ENCODE data around the gene OR6F1. TPM values are rescaled to one million over a fixed set of nuclear protein-coding genes. Genes with fewer than 3 reads are reported as not detected.

Gene OR6F1
- total and polyA plus RNA-seq, 2 experiments from 2014 or later: not detected

DNA sequence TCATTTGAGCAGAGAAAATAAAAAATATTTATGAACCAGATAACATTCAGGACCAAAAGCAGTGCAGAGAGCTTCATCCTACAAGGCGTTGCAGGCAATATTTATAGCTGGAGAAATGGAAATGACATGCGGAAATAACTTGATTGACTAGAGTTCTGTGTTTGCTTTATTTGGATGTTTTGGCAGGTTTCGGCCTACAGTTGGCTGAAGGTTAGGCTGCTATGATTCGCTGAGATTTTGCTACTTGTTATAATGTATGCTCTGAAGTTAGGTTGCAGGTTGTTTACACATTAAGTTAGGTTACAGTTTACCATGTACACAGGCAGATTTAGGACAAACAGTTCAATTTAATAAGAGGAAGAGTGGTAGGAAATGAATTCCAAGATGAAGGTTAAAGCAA is 36.3 kb downstream of the OR6F1 start:
- H3K79me2 ChIP-seq: no peaks in the 10 kb centered on the region
- WGBS (ENCODE audit: low lambda C conversion rate, missing lambda C conversion rate): 82% methylated on average over 4 of the region's 4 CpGs
- TF ChIP-seq EZH2phosphoT487 (IDR thresholded peaks at IDR 0.05; ENCODE audit: low read depth, severe bottlenecking, unreplicated experiment): no peak
- no peak for TF ChIP-seq EZH2 (IDR thresholded peaks at IDR 0.05; ENCODE audit: borderline replicate concordance)
- TF ChIP-seq, protein P1, sequence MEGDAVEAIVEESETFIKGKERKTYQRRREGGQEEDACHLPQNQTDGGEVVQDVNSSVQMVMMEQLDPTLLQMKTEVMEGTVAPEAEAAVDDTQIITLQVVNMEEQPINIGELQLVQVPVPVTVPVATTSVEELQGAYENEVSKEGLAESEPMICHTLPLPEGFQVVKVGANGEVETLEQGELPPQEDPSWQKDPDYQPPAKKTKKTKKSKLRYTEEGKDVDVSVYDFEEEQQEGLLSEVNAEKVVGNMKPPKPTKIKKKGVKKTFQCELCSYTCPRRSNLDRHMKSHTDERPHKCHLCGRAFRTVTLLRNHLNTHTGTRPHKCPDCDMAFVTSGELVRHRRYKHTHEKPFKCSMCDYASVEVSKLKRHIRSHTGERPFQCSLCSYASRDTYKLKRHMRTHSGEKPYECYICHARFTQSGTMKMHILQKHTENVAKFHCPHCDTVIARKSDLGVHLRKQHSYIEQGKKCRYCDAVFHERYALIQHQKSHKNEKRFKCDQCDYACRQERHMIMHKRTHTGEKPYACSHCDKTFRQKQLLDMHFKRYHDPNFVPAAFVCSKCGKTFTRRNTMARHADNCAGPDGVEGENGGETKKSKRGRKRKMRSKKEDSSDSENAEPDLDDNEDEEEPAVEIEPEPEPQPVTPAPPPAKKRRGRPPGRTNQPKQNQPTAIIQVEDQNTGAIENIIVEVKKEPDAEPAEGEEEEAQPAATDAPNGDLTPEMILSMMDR (IDR thresholded peaks at IDR 0.05; ENCODE audit: poor library complexity): no peak
- no peaks in the 10 kb centered on the region for H3K36me3 ChIP-seq (replicated peaks; ENCODE audit: insufficient read depth, low read depth)
- H3K4me1 ChIP-seq (ENCODE audit: insufficient read depth): no peaks in the 10 kb centered on the region
- no peak overlapping the region for H3K27ac ChIP-seq
- H3K4me3 ChIP-seq: no peak overlapping the region
- no peak overlapping the region for H3K4me2 ChIP-seq
- no peaks in the 10 kb centered on the region for H4K20me1 ChIP-seq (ENCODE audit: insufficient read depth, poor library complexity, severe bottlenecking)
- no peaks in the 10 kb centered on the region for H3K9me2 ChIP-seq (replicated peaks; ENCODE audit: insufficient read depth)
- H3K27me3 ChIP-seq: no peaks in the 10 kb centered on the region
- H2AFZ ChIP-seq: no peak overlapping the region
- DNase-seq (ENCODE audit: low spot score): no peak
- H3K9me3 ChIP-seq (ENCODE audit: low read depth): no peaks in the 10 kb centered on the region

DNA sequence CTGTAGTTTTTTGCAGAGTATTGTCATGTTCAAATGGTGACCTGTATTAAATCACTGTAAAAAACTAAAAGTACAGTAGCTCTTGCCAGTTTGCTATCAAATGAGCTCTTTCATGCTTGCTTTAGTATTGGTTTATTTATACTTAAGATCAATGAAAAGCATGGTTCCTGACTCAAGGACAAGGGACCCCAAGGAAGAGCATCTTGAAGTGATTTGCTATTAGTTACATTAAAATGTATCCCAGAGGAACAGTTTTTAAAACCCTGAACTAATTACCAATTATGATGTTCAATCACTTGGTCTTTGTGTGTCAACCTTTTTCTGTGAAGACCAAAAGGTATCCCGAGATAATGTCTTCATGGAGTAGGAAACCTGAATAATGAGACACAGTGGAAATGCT is 36.8 kb downstream of the OR6F1 start, which contains the start of gene OR13G1:
Gene OR13G1, minus strand, starts transcription at position 101 of the 400 bp plus-strand sequence. CDS start 6,698 bp downstream, outside the sequence.
- no peaks in the 10 kb centered on the region for H3K9me3 ChIP-seq (ENCODE audit: low read depth)
- H3K27ac ChIP-seq: no peak within 1 kb of the TSS
- no peak within 1 kb of the TSS for H2AFZ ChIP-seq
- TF ChIP-seq, protein P1 (IDR thresholded peaks at IDR 0.05; ENCODE audit: poor library complexity): no peak
- TF ChIP-seq EZH2phosphoT487 (IDR thresholded peaks at IDR 0.05; ENCODE audit: low read depth, severe bottlenecking, unreplicated experiment): no peak
- no peak for TF ChIP-seq EZH2 (IDR thresholded peaks at IDR 0.05; ENCODE audit: borderline replicate concordance)
- no peaks in the 10 kb centered on the region for H3K4me1 ChIP-seq (ENCODE audit: insufficient read depth)
- no peaks in the 10 kb centered on the region for H3K36me3 ChIP-seq (replicated peaks; ENCODE audit: insufficient read depth, low read depth)
- no peaks in the 10 kb centered on the region for H3K79me2 ChIP-seq
- no peak within 1 kb of the TSS for H3K4me3 ChIP-seq
- no peak for DNase-seq (ENCODE audit: low spot score)
- no peak within 1 kb of the TSS for H3K4me2 ChIP-seq
- H3K9me2 ChIP-seq (replicated peaks; ENCODE audit: insufficient read depth): no peaks in the 10 kb centered on the region
- H3K27me3 ChIP-seq: no peaks in the 10 kb centered on the region
- WGBS (ENCODE audit: low lambda C conversion rate, missing lambda C conversion rate): 58% methylated on average over 1 of the region's 1 CpG
- H4K20me1 ChIP-seq (ENCODE audit: insufficient read depth, poor library complexity, severe bottlenecking): no peaks in the 10 kb centered on the region

DNA sequence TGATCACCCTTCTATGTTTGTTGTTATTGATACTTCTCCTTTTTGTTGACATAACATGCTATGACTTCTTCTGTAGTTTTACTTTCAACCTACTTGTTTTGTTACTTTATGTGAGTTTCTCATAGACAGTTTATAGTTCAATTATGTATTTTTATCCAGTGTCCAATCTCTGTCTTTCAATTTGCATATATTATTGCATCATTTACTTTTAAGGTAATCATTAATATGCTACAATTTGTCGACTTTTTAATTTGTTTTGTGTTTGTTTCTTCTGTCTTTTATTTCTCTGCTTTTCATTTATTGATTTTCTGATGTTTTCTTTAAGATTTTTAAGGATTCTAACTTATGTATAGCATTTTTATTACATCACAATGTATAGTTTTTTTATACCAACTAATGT is 47.2 kb downstream of the OR6F1 start:
- Histone ChIP-seq H3K4me2 (no peak overlapping the region), H4K20me1 (ENCODE audit: insufficient read depth, poor library complexity, severe bottlenecking) (no peaks in the 10 kb centered on the region), H3K4me3 (no peak overlapping the region), H3K9me3 (ENCODE audit: low read depth) (no peaks in the 10 kb centered on the region), H3K4me1 (ENCODE audit: insufficient read depth) (no peaks in the 10 kb centered on the region), H3K9me2 (replicated peaks; ENCODE audit: insufficient read depth) (no peaks in the 10 kb centered on the region), H3K27me3 (no peaks in the 10 kb centered on the region), H3K36me3 (replicated peaks; ENCODE audit: insufficient read depth, low read depth) (no peaks in the 10 kb centered on the region), H3K79me2 (no peaks in the 10 kb centered on the region), H2AFZ (no peak overlapping the region), H3K27ac (no peak overlapping the region)
- no peak for DNase-seq (ENCODE audit: low spot score)
- TF ChIP-seq, protein P1 (IDR thresholded peaks at IDR 0.05; ENCODE audit: poor library complexity): no peak
- no peak for TF ChIP-seq EZH2 (IDR thresholded peaks at IDR 0.05; ENCODE audit: borderline replicate concordance)
- TF ChIP-seq EZH2phosphoT487 (IDR thresholded peaks at IDR 0.05; ENCODE audit: low read depth, severe bottlenecking, unreplicated experiment): no peak
- WGBS (ENCODE audit: low lambda C conversion rate, missing lambda C conversion rate): 25% methylated on average over 1 of the region's 1 CpG

Other genes starting within 250 kb of the OR6F1 start
- not detected in 2 replicates for gene OR2C3, start 180.2 kb downstream of the OR6F1 start, total RNA-seq
- gene OR2C3, start 180.2 kb downstream of the OR6F1 start, polyA plus RNA-seq: not detected in 2 replicates
- not detected in 2 replicates for gene GCSAML, start 167.5 kb downstream of the OR6F1 start, total RNA-seq
- not detected in 2 replicates for gene GCSAML, start 167.5 kb downstream of the OR6F1 start, polyA plus RNA-seq
- gene OR2G2, start 128.3 kb downstream of the OR6F1 start, total RNA-seq: not detected in 2 replicates
- gene OR2G2, start 128.3 kb downstream of the OR6F1 start, polyA plus RNA-seq: not detected in 2 replicates
- gene OR2G3, start 111.1 kb downstream of the OR6F1 start, total RNA-seq: not detected in 2 replicates
- not detected in 2 replicates for gene OR2G3, start 111.1 kb downstream of the OR6F1 start, polyA plus RNA-seq
- not detected in 2 replicates for gene OR13G1, start 36.9 kb downstream of the OR6F1 start, total RNA-seq
- not detected in 2 replicates for gene OR13G1, start 36.9 kb downstream of the OR6F1 start, polyA plus RNA-seq
- gene OR14K1, start 22.0 kb upstream of the OR6F1 start, total RNA-seq: not detected in 2 replicates
- gene OR14K1, start 22.0 kb upstream of the OR6F1 start, polyA plus RNA-seq: not detected in 2 replicates
- gene OR14A2, start 31.5 kb upstream of the OR6F1 start, total RNA-seq: not detected in 2 replicates
- not detected in 2 replicates for gene OR14A2, start 31.5 kb upstream of the OR6F1 start, polyA plus RNA-seq
- not detected in 2 replicates for gene OR1C1, start 43.9 kb upstream of the OR6F1 start, total RNA-seq
- gene OR1C1, start 43.9 kb upstream of the OR6F1 start, polyA plus RNA-seq: not detected in 2 replicates
- not detected in 2 replicates for gene OR14A16, start 107.5 kb upstream of the OR6F1 start, total RNA-seq
- gene OR14A16, start 107.5 kb upstream of the OR6F1 start, polyA plus RNA-seq: not detected in 2 replicates
- not detected in 2 replicates for gene OR11L1, start 125.2 kb upstream of the OR6F1 start, total RNA-seq
- gene OR11L1, start 125.2 kb upstream of the OR6F1 start, polyA plus RNA-seq: not detected in 2 replicates
- gene TRIM58, start 140.5 kb upstream of the OR6F1 start, total RNA-seq: not detected in 2 replicates
- gene TRIM58, start 140.5 kb upstream of the OR6F1 start, polyA plus RNA-seq: 0.05 TPM in 1 of 2 replicates, not detected in the other
- not detected in 2 replicates for gene OR2W3, start 178.9 kb upstream of the OR6F1 start, total RNA-seq
- gene OR2W3, start 178.9 kb upstream of the OR6F1 start, polyA plus RNA-seq: not detected in 2 replicates
- gene OR2T8, start 203.6 kb upstream of the OR6F1 start, total RNA-seq: not detected in 2 replicates
- not detected in 2 replicates for gene OR2T8, start 203.6 kb upstream of the OR6F1 start, polyA plus RNA-seq
- not detected in 2 replicates for gene OR2AJ1, start 208.2 kb upstream of the OR6F1 start, total RNA-seq
- gene OR2AJ1, start 208.2 kb upstream of the OR6F1 start, polyA plus RNA-seq: not detected in 2 replicates
- gene OR2L8, start 232.2 kb upstream of the OR6F1 start, total RNA-seq: not detected in 2 replicates
- not detected in 2 replicates for gene OR2L8, start 232.2 kb upstream of the OR6F1 start, polyA plus RNA-seq
- not detected in 2 replicates for gene OR2AK2, start 248.6 kb upstream of the OR6F1 start, total RNA-seq
- gene OR2AK2, start 248.6 kb upstream of the OR6F1 start, polyA plus RNA-seq: not detected in 2 replicates